Measurements from ENCODE around the gene NDUFS4.
"Not testable (repeated sequence)": the region's sequence is repeated elsewhere in the genome, so short reads cannot be mapped to it uniquely, and the experiment has no call there.

NDUFS4 gene

GRCh38 chr5:53575101-53575500 lies 14.7 kb downstream of the NDUFS4 start:
- no peak for DNase-seq (ENCODE audit: low read depth in 3 of 3)

GRCh38 chr5:53575831-53576230 lies 15.4 kb downstream of the NDUFS4 start:
- no peak for DNase-seq (ENCODE audit: low read depth in 3 of 3)

- no peak for DNase-seq (ENCODE audit: low read depth in 3 of 3)
These were observed 16.2 kb downstream of the NDUFS4 start for GRCh38 chr5:53576674-53577073.

- DNase-seq (ENCODE audit: low read depth in 3 of 3), result no peak
These were observed 18.4 kb downstream of the NDUFS4 start for GRCh38 chr5:53578854-53579253.

GRCh38 chr5:53580547-53580946 lies 20.1 kb downstream of the NDUFS4 start:
- DNase-seq (ENCODE audit: low read depth in 3 of 3), result no peak

- no peak for DNase-seq (ENCODE audit: low read depth in 3 of 3)
These were observed 21.8 kb downstream of the NDUFS4 start for GRCh38 chr5:53582225-53582624.

GRCh38 chr5:53590759-53591158 lies 30.3 kb downstream of the NDUFS4 start:
- DNase-seq (ENCODE audit: low read depth in 3 of 3), result no peak

GRCh38 chr5:53594419-53594818 lies 34.0 kb downstream of the NDUFS4 start:
- no peak for DNase-seq (ENCODE audit: low read depth in 3 of 3)

GRCh38 chr5:53597894-53598293 lies 37.5 kb downstream of the NDUFS4 start:
- DNase-seq (ENCODE audit: low read depth in 3 of 3), result no peak

- no peak for DNase-seq (ENCODE audit: low read depth in 3 of 3)
These were observed 41.1 kb downstream of the NDUFS4 start for GRCh38 chr5:53601570-53601969.

GRCh38 chr5:53603009-53603687 lies 42.7 kb downstream of the NDUFS4 start:
- DNase-seq (ENCODE audit: low read depth in 3 of 3), result no peak

GRCh38 chr5:53604309-53604708 lies 43.9 kb downstream of the NDUFS4 start:
- DNase-seq (ENCODE audit: low read depth in 3 of 3), result no peak

GRCh38 chr5:53607886-53608285 lies 47.4 kb downstream of the NDUFS4 start:
- no peak for DNase-seq (ENCODE audit: low read depth in 3 of 3)

- not testable (repeated sequence) for DNase-seq (ENCODE audit: low read depth in 3 of 3)
These were observed 48.5 kb downstream of the NDUFS4 start for GRCh38 chr5:53608897-53609296.

- DNase-seq (ENCODE audit: low read depth in 3 of 3), result no peak
These were observed 52.6 kb downstream of the NDUFS4 start for GRCh38 chr5:53613061-53613460.

GRCh38 chr5:53613536-53613935 lies 53.1 kb downstream of the NDUFS4 start:
- DNase-seq (ENCODE audit: low read depth in 3 of 3), result no peak

GRCh38 chr5:53614376-53614885 lies 54.0 kb downstream of the NDUFS4 start:
- no peak for DNase-seq (ENCODE audit: low read depth in 3 of 3)

GRCh38 chr5:53616939-53617549 lies 56.6 kb downstream of the NDUFS4 start:
- no peak for DNase-seq (ENCODE audit: low read depth in 3 of 3)

- DNase-seq (ENCODE audit: low read depth in 3 of 3), result no peak
These were observed 70.8 kb downstream of the NDUFS4 start for GRCh38 chr5:53631251-53631650.

GRCh38 chr5:53642061-53642460 lies 81.6 kb downstream of the NDUFS4 start:
- no peak for DNase-seq (ENCODE audit: low read depth in 3 of 3)

GRCh38 chr5:53643445-53643844 lies 83.0 kb downstream of the NDUFS4 start:
- no peak for DNase-seq (ENCODE audit: low read depth in 3 of 3)

- no peak for DNase-seq (ENCODE audit: low read depth in 3 of 3)
These were observed 84.6 kb downstream of the NDUFS4 start for GRCh38 chr5:53645078-53645477.

GRCh38 chr5:53649352-53649751 lies 88.9 kb downstream of the NDUFS4 start:
- DNase-seq (ENCODE audit: low read depth in 3 of 3), result no peak

Measured in stimulated activated CD4-positive, alpha-beta T cell treated with anti-CD3 and anti-CD28 coated beads, TNF-alpha, amount 100 ng/mL, for 48 hours (primary cell).